SK-N-SH (cell line): ENCODE results near the gene MS4A10.

Experiments
- POLR2AphosphoS5 ChIP-seq: IDR thresholded peaks from 2 replicates; pipeline ENCODE4 v1.6.1; 2012; ENCODE audit warnings: low read depth, low read length
- RCOR1 ChIP-seq: fragments of 150-350 bp; IDR thresholded peaks from 2 replicates; pipeline ENCODE4 v1.6.1; 2017; ENCODE audit warnings: antibody characterized with exemption, low read length
- TF ChIP-seq, protein P1 (sequence below): fragments of 200-600 bp; sonication (generic); IDR thresholded peaks from 2 replicates; pipeline ENCODE4 v1.6.1; 2017; ENCODE audit warnings: antibody characterized with exemption, mild to moderate bottlenecking, moderate library complexity

- TF ChIP-seq, protein P1, sequence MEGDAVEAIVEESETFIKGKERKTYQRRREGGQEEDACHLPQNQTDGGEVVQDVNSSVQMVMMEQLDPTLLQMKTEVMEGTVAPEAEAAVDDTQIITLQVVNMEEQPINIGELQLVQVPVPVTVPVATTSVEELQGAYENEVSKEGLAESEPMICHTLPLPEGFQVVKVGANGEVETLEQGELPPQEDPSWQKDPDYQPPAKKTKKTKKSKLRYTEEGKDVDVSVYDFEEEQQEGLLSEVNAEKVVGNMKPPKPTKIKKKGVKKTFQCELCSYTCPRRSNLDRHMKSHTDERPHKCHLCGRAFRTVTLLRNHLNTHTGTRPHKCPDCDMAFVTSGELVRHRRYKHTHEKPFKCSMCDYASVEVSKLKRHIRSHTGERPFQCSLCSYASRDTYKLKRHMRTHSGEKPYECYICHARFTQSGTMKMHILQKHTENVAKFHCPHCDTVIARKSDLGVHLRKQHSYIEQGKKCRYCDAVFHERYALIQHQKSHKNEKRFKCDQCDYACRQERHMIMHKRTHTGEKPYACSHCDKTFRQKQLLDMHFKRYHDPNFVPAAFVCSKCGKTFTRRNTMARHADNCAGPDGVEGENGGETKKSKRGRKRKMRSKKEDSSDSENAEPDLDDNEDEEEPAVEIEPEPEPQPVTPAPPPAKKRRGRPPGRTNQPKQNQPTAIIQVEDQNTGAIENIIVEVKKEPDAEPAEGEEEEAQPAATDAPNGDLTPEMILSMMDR = no peak
- TF ChIP-seq RCOR1 (no peak), POLR2AphosphoS5 (no peak)
These were observed 13.1 kb upstream of the MS4A10 start for GRCh38 chr11:60771879-60772525.
